ENCODE data around the gene MYL4.

The MYL4 gene

GRCh38 chr17:47204722-47205418 is 4.3 kb upstream of the MYL4 start:
- no peak overlapping the region for H3K4me3 ChIP-seq (replicated peaks; ENCODE audit: low read depth, low read length)
- no peak for TF ChIP-seq CTCF (IDR thresholded peaks at IDR 0.05; ENCODE audit: low read depth, low read length, missing control alignments)
- no peak for DNase-seq (ENCODE audit: extremely low read depth, low read depth)

- DNase-seq (ENCODE audit: extremely low read depth, low read depth) = no peak
- no peak for TF ChIP-seq CTCF (IDR thresholded peaks at IDR 0.05; ENCODE audit: low read depth, low read length, missing control alignments)
- no peak overlapping the region for H3K4me3 ChIP-seq (replicated peaks; ENCODE audit: low read depth, low read length)
Observed at GRCh38 chr17:47205419-47205963, 3.7 kb upstream of the MYL4 start.

GRCh38 chr17:47207143-47208067 is 1.7 kb upstream of the MYL4 start:
- no peak overlapping the region for H3K4me3 ChIP-seq (replicated peaks; ENCODE audit: low read depth, low read length)
- TF ChIP-seq CTCF (IDR thresholded peaks at IDR 0.05; ENCODE audit: low read depth, low read length, missing control alignments) = no peak
- DNase-seq (ENCODE audit: extremely low read depth, low read depth) = no peak

- DNase-seq (ENCODE audit: extremely low read depth, low read depth) = no peak
- H3K4me3 ChIP-seq (replicated peaks; ENCODE audit: low read depth, low read length) = no peak overlapping the region
- no peak for TF ChIP-seq CTCF (IDR thresholded peaks at IDR 0.05; ENCODE audit: low read depth, low read length, missing control alignments)
Observed at GRCh38 chr17:47209499-47209898, 351 bp downstream of the MYL4 start.

GRCh38 chr17:47210105-47210504 is 957 bp downstream of the MYL4 start:
- H3K4me3 ChIP-seq (replicated peaks; ENCODE audit: low read depth, low read length) = no peak overlapping the region
- TF ChIP-seq CTCF (IDR thresholded peaks at IDR 0.05; ENCODE audit: low read depth, low read length, missing control alignments) = no peak
- DNase-seq (ENCODE audit: extremely low read depth, low read depth) = no peak

- no peak overlapping the region for H3K4me3 ChIP-seq (replicated peaks; ENCODE audit: low read depth, low read length)
- TF ChIP-seq CTCF (IDR thresholded peaks at IDR 0.05; ENCODE audit: low read depth, low read length, missing control alignments) = no peak
- DNase-seq (ENCODE audit: extremely low read depth, low read depth) = no peak
Observed at GRCh38 chr17:47210779-47211178, 1.6 kb downstream of the MYL4 start.
